Measurements from ENCODE around the gene CLEC4M.
"Not testable (repeated sequence)": the region's sequence is repeated elsewhere in the genome, so short reads cannot be mapped to it uniquely, and the experiment has no call there.

The CLEC4M gene

DNA sequence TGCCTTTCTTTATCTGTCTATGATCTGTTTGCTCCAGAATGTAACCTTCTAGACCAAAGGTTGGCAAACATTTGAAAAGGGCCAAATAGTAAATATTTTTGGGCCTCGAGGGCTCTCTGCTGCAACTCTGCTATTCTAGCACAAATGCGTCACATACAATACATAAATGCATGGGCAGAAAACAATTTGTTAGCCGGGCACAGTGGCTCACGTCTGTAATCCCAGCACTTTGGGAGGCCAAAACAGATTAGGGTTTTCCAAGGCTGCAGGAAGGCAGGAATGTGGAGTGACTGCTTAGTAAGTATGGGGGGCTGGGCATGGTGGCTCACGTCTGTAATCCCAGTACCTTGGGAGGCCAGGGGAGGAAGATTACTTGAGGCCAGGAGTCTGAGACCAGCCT, 45.1 kb downstream of the CLEC4M start:
- TF ChIP-seq, protein P1, sequence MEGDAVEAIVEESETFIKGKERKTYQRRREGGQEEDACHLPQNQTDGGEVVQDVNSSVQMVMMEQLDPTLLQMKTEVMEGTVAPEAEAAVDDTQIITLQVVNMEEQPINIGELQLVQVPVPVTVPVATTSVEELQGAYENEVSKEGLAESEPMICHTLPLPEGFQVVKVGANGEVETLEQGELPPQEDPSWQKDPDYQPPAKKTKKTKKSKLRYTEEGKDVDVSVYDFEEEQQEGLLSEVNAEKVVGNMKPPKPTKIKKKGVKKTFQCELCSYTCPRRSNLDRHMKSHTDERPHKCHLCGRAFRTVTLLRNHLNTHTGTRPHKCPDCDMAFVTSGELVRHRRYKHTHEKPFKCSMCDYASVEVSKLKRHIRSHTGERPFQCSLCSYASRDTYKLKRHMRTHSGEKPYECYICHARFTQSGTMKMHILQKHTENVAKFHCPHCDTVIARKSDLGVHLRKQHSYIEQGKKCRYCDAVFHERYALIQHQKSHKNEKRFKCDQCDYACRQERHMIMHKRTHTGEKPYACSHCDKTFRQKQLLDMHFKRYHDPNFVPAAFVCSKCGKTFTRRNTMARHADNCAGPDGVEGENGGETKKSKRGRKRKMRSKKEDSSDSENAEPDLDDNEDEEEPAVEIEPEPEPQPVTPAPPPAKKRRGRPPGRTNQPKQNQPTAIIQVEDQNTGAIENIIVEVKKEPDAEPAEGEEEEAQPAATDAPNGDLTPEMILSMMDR (IDR thresholded peaks at IDR 0.05; ENCODE audit: insufficient read depth, low read length, poor library complexity, severe bottlenecking): no peak
- H3K4me3 ChIP-seq (replicated peaks; ENCODE audit: low read depth, low read length): no peak overlapping the region
- H3K36me3 ChIP-seq (ENCODE audit: control insufficient read depth, insufficient read depth, low read length): no peaks in the 10 kb centered on the region
- H3K27me3 ChIP-seq (replicated peaks; ENCODE audit: control insufficient read depth, insufficient read depth, low read length): no peaks in the 10 kb centered on the region
- DNase-seq (ENCODE audit: extremely low read depth, insufficient read length): no peak

DNA sequence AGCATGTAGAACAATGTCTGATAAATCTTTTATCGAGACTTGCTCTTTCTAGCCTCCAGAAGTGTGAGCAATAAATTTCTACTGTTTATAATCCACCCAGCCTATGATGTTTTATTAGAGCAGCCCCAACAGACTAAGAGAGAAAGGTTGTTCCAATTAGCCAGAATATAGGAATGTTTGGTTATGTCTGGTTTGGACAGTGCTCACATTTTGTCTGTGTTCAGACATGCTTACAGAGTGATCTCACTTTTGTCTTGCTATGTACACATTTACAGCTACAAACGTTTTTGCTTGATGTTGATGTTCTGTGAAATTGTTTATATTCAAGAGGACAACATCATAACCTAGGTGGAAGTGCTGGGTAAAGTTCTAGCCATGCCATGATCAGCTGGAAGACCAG, 48.9 kb downstream of the CLEC4M start:
- no peak overlapping the region for H3K4me3 ChIP-seq (replicated peaks; ENCODE audit: low read depth, low read length)
- TF ChIP-seq, protein P1 (IDR thresholded peaks at IDR 0.05; ENCODE audit: insufficient read depth, low read length, poor library complexity, severe bottlenecking): no peak
- H3K27me3 ChIP-seq (replicated peaks; ENCODE audit: control insufficient read depth, insufficient read depth, low read length): no peaks in the 10 kb centered on the region
- no peaks in the 10 kb centered on the region for H3K36me3 ChIP-seq (ENCODE audit: control insufficient read depth, insufficient read depth, low read length)
- no peak for DNase-seq (ENCODE audit: extremely low read depth, insufficient read length)

DNA sequence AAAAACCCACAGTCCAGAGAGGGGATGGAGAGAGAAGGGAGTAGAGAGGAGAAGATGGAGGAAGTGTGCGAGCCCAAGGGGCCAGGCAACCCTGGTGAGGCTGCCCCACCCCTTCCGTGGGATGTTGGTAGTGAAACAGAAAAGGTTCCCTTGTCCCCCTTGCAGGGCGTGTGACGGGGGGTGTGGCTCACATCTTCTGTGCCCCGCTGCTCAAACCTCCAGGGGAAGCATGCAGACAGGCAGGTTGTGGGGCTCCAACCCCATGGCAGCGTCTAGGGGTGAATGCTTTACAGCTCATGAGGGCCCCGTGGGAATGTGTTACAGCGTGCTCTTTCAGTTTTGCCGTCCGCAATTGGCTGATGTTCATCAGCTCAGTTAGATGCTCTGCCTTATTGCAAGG, 52.3 kb downstream of the CLEC4M start:
- Histone ChIP-seq H3K4me3 (replicated peaks; ENCODE audit: low read depth, low read length) (no peak overlapping the region; the same call in 1 of the 2 replicates), H3K36me3 (ENCODE audit: control insufficient read depth, insufficient read depth, low read length) (no peaks in the 10 kb centered on the region), H3K27me3 (replicated peaks; ENCODE audit: control insufficient read depth, insufficient read depth, low read length) (no peaks in the 10 kb centered on the region)
- DNase-seq (ENCODE audit: extremely low read depth, insufficient read length): peak; percentile 61
- TF ChIP-seq, protein P1 (IDR thresholded peaks at IDR 0.05; ENCODE audit: insufficient read depth, low read length, poor library complexity, severe bottlenecking): no peak

DNA sequence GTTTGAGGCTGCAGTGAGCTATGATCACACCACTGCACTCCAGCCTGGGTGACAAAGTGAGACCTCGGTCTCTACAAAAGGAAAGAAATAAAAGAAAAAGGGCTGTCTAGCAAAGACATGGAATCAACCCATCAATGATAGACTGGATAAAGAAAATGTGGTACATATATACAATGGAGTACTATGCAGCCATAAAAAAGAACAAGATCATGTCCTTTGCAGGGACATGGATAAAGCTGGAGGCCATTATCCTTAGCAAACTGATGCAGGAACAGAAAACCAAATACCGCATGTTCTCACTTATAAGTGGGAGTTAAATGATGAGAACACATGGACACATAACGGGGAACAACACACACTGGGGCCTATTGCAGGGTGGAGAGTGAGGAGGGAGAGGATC, 53.0 kb downstream of the CLEC4M start:
- not testable (repeated sequence) for DNase-seq (ENCODE audit: extremely low read depth, insufficient read length); H3K27me3 ChIP-seq (replicated peaks; ENCODE audit: control insufficient read depth, insufficient read depth, low read length); H3K4me3 ChIP-seq (replicated peaks; ENCODE audit: low read depth, low read length); H3K36me3 ChIP-seq (ENCODE audit: control insufficient read depth, insufficient read depth, low read length)

DNA sequence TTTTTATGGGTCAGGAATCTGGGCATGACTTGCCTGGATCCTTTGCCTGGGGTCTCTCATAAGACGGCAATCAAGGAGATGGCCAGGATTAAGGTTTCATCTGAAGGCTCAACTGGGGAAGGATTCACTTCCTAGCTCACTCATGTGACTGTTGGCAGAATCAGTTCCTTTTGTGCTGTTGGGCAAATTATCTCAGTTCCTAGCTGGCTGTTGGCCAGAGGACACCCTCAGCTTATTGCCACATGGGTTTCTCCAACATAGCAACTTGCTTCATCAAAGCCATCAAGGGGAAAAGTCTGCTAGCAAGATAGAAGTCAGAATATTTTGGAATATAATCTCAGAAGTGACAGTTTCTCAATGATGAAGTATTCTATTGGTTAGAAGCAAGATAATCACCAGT, 54.8 kb downstream of the CLEC4M start:
- H3K4me3 ChIP-seq (replicated peaks; ENCODE audit: low read depth, low read length): no peak overlapping the region
- no peak for DNase-seq (ENCODE audit: extremely low read depth, insufficient read length)
- no peaks in the 10 kb centered on the region for H3K36me3 ChIP-seq (ENCODE audit: control insufficient read depth, insufficient read depth, low read length)
- TF ChIP-seq, protein P1 (IDR thresholded peaks at IDR 0.05; ENCODE audit: insufficient read depth, low read length, poor library complexity, severe bottlenecking): no peak
- no peaks in the 10 kb centered on the region for H3K27me3 ChIP-seq (replicated peaks; ENCODE audit: control insufficient read depth, insufficient read depth, low read length)

DNA sequence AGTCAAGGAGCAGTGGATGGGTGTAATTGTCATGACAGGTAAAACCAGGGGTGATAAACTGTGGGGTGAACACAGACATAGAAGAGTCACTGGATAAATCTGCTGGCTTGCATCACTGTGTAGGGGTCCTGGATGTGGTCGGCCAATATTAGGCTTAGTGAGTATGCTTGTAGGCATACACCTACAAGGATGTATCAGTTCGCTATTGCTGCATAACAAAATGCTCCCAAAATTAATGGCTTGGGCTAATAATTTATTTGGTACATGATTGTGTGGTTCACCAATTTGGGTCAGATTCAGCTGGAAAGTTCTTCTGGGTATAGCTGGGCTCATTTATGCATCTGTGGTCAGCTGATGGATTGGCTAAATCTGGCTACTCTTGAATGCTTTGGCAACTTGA, 55.8 kb downstream of the CLEC4M start:
- no peak for DNase-seq (ENCODE audit: extremely low read depth, insufficient read length)
- H3K36me3 ChIP-seq (ENCODE audit: control insufficient read depth, insufficient read depth, low read length): no peaks in the 10 kb centered on the region
- TF ChIP-seq, protein P1 (IDR thresholded peaks at IDR 0.05; ENCODE audit: insufficient read depth, low read length, poor library complexity, severe bottlenecking): no peak
- H3K4me3 ChIP-seq (replicated peaks; ENCODE audit: low read depth, low read length): no peak overlapping the region
- no peaks in the 10 kb centered on the region for H3K27me3 ChIP-seq (replicated peaks; ENCODE audit: control insufficient read depth, insufficient read depth, low read length)
